COLO668 (cell line): ENCODE results near the gene HSPG2.

ENCODE experiments used
- DNase-seq: peaks from one replicate; lab custom pipeline; 2025; ENCODE audit not compliant: unreplicated experiment; lab: John Stamatoyannopoulos, UW

HSPG2 gene

DNA sequence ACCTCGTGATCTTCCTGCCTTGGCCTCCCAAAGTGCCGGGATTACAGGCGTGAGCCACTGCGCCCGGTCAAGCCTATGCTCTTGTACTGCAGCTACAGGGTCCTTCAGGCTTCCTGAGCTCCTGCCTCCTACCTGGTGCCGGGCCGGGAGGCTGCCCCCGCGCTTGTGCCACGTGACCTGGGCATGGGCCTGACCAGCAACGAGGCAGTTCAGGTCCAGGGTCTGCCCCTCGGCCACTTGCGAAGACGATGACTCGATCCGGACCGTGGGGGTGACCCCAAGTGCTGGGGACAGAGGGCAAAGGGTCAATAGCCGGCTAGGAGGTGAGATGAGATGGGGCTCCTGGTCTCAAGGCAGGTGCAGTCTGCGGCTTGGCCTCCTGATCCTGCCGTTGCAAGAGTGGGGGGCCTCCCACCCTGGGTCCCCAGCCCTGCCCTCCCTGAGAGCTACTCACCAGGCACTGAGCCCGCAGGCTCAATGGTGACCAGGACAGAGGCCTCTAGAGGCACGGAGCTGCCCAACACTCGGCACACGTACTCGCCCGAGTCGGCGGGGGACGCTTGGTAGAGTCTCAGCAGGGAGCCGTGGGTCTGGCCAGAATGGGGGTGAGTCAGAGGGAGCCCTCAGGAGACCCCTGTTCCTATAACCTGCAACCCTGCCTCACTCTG lies 87.1 kb downstream of the HSPG2 start:
- DNase-seq: no peak

DNA sequence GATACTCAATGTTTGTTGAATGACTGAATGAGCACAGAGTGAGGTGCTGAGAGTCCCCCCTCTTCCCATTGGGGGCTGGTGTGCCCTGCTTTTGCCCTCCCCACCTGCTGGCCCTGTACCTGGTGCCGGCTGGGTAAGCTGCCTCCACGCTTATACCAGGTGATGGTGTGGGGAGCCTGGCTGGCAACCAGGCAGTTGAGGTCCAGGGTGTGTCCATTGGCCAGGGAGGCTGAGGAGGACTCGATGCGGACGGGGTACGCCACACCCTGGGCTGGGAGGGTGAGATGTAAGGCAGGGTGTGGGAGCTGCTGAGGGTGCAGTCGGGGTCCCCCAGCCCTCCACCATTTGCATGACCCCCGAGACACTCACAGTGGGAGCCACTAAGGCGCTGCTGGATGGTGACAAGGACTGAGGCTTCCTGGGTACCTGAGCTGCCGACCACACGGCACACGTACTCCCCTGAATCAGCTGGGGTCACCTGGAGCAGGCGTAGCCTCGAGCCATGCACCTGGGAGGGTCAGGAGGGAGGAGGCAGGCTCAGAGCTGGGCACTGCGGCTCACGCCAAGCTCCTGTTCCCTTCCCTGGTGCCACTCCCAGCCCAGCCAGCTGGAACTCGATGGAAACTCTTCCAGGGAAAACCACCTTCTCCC lies 88.5 kb downstream of the HSPG2 start:
- DNase-seq: no peak

- no peak for DNase-seq
Measured at GRCh38 chr1:21847223-21848205, 89.6 kb downstream of the HSPG2 start.

- DNase-seq: no peak
Measured at GRCh38 chr1:21845646-21846641, 91.2 kb downstream of the HSPG2 start.

- DNase-seq: no peak
Measured at GRCh38 chr1:21843996-21844395, 93.1 kb downstream of the HSPG2 start.

- no peak for DNase-seq
Measured at GRCh38 chr1:21843208-21843607, 93.9 kb downstream of the HSPG2 start.

- DNase-seq: no peak
Measured at GRCh38 chr1:21842606-21843162, 94.4 kb downstream of the HSPG2 start.

DNA sequence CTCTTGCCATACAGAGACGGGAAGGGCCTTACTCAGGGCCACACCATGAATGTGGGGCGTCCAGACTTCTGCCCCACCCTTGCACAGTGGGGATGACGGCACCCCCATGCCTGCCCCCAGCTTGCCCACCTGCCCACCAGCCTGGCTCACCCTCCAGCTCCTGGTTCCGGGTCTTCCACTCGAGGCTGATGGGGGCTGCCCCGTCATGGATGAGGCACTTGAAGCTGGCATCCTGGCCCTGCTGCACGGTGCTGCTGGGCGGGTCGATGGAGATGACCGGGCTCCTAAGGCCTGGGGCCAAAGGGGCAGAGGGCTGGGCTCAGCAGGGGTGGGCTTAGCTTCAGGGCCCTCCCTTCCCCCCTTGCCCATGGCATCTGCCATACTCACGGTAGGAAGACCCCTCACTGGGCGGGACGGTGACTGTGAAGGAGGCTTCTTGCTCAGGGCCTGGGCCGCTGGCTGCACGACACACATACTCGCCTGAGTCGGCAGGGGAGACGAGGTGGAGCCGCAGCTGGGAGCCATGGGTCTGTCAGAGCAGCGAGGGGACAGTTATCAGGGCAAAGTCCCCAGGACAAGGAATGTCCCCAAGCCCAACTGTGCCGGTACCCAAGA lies 95.2 kb downstream of the HSPG2 start:
- no peak for DNase-seq

- DNase-seq: no peak
Measured at GRCh38 chr1:21840981-21841380, 96.1 kb downstream of the HSPG2 start.

DNA sequence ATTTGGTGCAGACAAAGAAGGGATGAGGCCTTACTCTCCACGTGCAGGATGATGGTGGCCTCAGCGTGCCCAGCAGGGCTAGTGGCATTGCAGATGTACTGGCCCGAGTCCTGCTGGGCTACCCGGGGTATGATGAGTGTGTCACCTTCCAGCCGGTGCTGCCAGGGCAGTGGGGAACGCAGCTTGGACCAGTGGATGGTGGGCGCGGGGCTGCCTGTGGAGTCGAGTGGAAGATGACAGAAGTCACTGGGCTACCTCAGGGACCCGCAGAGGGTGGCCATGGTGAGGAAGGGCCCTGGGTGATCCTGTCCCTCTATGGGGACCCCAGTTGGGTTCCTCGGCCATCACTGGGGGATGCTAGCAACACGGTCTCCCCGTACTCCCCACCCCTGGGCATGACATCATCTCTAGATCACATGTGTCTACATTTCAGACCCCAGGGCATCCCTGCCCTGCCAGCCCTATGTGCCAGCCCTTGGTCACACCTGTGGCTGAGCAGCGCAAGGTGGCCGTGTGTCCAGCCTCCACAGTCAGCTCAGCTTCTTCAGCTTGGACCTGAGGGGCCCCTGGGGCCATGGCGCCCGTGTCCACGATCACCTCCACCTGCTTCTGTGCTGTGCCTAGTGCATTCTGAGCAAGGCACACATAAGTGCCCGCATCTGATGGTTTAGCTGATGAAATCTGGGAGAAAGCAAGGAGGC lies 97.6 kb downstream of the HSPG2 start:
- no peak for DNase-seq

DNA sequence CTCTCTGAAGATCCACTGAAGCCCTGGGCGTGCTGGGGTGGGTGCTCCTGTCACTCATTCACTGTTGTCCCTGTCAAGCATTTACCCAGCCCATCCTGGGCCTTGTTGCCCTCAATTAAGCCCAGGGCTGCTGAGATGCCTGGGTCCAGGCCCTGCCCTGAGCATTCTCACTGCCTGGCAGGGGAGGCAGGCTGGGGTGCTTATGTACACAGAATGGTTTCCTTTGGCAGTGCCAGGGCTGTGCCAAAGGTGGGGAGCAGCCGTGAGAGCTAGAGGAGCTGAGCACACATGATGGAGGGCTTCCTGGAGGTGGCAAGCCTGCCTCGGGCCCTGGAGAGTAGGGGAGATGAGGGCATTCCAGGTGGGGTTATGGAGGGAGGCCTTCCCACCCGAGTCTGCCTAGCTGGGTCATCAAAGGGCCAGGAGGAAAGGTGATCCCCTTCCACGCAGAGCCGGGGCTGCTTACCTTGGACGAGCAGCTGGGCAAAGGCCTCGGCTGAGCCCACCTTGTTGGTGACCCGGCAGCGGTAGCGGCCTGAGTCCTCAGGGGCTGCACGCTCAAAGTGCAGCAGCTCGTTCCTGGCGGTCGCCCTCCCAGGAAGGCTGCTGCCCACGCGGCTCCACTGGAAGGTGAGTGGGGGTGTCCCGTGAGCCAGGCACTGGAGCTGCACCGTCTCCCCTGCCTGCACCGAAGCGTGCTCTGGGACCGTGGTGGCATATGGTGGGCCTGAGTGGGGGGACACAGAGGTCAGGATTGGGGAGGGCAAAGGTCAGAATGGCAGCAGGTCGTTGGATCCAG lies 98.6 kb downstream of the HSPG2 start:
- DNase-seq: no peak

GRCh38 chr1:21837476-21837875 lies 99.6 kb downstream of the HSPG2 start:
- DNase-seq: no peak

GRCh38 chr1:21836729-21837128 lies 100.4 kb downstream of the HSPG2 start:
- DNase-seq: no peak

DNA sequence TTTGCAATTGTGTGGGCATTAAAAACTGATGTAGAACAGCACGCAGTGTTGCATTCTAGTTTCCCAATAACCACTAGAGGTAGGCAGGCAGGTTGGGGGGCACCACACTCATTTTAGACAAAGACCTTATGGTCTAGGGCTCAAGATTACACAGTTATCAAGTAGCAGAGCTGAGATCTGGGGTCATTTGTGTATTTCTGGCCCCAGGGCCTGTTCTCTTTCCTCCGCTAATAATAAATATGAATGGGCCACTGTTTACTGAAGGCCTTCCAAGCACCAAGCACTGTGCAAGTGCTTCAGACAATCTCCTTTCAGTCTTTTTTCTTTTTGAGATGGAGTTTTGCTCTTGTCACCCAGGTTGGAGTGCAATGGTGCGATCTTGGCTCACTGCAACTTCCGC lies 101.1 kb downstream of the HSPG2 start:
- no peak for DNase-seq

- no peak for DNase-seq
Measured at GRCh38 chr1:21834666-21835065, 102.4 kb downstream of the HSPG2 start.

DNA sequence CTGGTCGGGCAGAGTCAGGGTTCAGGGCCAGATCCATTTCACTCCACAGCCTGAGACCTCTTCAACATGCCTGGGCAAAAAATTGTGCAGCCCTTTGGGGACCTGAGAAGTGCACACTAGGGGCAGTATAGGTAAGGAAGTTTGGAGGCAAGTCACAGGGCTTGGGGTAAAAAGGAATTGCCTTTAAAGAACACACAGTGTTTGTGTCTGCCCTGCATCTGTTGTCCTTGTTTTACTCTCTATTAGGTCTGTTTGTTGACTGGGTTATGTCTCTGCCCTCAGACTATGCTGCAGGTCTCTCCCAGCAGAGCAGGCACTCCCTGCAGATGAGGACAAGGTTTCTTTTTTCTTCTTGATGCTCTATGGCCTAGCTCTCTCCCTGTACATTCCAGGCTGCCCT lies 103.0 kb downstream of the HSPG2 start:
- no peak for DNase-seq

DNA sequence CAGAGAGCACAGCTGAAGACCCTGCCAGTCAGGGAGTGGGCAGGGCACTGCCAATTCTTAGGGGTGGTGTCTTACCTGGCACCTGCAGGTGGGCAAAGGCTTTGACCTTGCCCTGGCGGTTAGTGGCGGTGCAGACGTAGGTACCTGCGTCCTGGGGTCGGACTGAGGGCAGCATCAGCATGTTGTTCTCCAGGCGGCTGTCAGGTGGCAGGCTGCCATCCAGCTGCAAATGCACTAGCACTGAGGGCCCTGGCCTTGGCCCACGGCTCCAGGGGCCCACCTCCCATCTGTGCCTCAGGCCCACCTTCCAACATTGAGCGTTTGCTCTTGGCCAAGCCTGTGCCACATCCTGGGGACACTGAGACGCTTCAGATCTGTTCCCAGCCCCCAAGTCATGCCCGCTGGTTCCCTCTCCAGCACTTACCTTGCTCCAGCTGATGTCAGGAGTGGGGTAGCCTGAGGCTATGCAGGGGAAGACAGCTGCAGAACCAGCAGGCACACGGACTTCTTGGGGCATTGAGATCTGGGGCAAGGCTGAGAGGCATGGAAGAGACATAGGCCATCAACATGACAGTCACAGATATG lies 103.6 kb downstream of the HSPG2 start:
- no peak for DNase-seq

DNA sequence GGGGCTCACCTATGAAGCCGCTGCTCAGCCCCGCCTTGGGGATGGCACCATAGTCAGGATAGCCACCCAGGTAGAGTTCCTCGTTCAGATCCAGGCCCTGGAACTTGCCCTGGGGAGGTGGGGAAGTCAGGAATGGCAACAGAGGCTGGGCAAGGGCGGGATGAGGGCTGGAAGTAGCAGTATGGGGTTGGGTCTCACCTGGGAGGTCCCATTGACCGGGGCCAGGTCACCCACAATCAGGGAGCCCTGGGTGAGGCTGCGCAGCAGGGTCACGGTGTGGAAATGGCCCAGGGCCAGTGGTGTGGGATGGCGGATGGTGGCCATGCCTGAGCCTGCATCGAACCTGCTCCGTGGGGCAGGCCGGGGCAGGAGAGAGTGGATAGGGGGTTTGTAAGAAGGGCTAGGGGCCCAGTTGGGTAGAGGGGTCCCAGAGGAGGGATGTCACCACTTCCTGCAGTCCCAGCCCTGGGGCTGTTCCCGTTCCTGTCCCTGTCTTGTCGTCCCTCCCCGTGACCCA lies 105.6 kb downstream of the HSPG2 start:
- no peak for DNase-seq
